K562 (cell line): ENCODE measurements around the gene SCN2B. TPM values are rescaled to one million over a fixed set of nuclear protein-coding genes. Genes with fewer than 3 reads are reported as not detected.

Experiments
- REST ChIP-seq, 2 experiments: fragments of 450-650 bp; formaldehyde crosslinking in 1 of 2; IDR thresholded peaks; 2 replicates each; pipeline versions ENCODE4 v1.4.0 to v1.6.1; 2014 to 2020; ENCODE audit warnings: mild to moderate bottlenecking in 2 of 2, borderline replicate concordance in 1 of 2, low read depth in 1 of 2
- TGIF2 ChIP-seq: sonication (generic); formaldehyde crosslinking; IDR thresholded peaks from 2 replicates; pipeline ENCODE4 v1.8.1; 2022; ENCODE audit warnings: mild to moderate bottlenecking, missing genetic modification reagents, moderate library complexity
- XRCC3 ChIP-seq: fragments of 450-650 bp; IDR thresholded peaks from 2 replicates; pipeline ENCODE4 v1.6.1; 2017; ENCODE audit warnings: mild to moderate bottlenecking, moderate library complexity
- ZBTB7A ChIP-seq: IDR thresholded peaks from 2 replicates; pipeline ENCODE4 v1.6.1; 2011; ENCODE audit warnings: low read depth, mild to moderate bottlenecking, low read length, moderate library complexity, borderline replicate concordance; ENCODE audit not compliant: control insufficient read depth
- ZNF318 ChIP-seq, 2 experiments: fragments of 450-650 bp; IDR thresholded peaks; 2 replicates each; pipeline ENCODE4 v1.6.1; 2016; ENCODE audit warnings: mild to moderate bottlenecking in 2 of 2, borderline replicate concordance in 1 of 2, low read depth in 1 of 2, moderate library complexity in 1 of 2
- ZNF696 ChIP-seq: fragments of 250-450 bp; sonication (Bioruptor Pico); conservative IDR thresholded peaks from 2 replicates; pipeline ENCODE4 v1.4.0; 2020; ENCODE audit warnings: mild to moderate bottlenecking, moderate library complexity
- ZNF740 ChIP-seq, 3 experiments: fragments of 200-800 bp in 1 of 3; sonication (Bioruptor generic) in 1 of 3; sonication (generic) in 1 of 3; formaldehyde crosslinking in 1 of 3; IDR thresholded peaks; 2 replicates each; pipeline versions ENCODE4 v1.6.1 to v1.8.0; 2016 to 2022; ENCODE audit warnings: mild to moderate bottlenecking in 2 of 3, missing compliant biosample characterization in 2 of 3, missing genetic modification characterization in 2 of 3, missing genetic modification reagents in 1 of 3
- polyA plus RNA-seq, 8 experiments: library from polyadenylated mRNA; depleted of rRNA in 4 of 8; stranded (reverse) in 5 of 8; unstranded in 3 of 8; fragments of >200 nt; fragmentation: Nextera tagmentation in 2 of 8; fragmentation: Illumina TruSeq in 1 of 8; extraction: Ambion mirVana in 2 of 8; extraction: Trizol in 1 of 8; gene quantifications; 2 replicates each; pipeline versions ENCODE4 v1.2.1 to v1.2.3, GENCODE V29; 2011 to 2014; ENCODE audit warnings: inconsistent platforms in 1 of 8, missing spikeins in 1 of 8
- total RNA-seq, 7 experiments: library from RNA; depleted of rRNA in 6 of 7; stranded (reverse); fragments of >200 nt in 6 of 7; fragmentation: Illumina TruSeq in 2 of 7; extraction: Trizol in 2 of 7; gene quantifications; 2 replicates each; pipeline versions ENCODE4 v1.2.1 to v1.2.3, GENCODE V29; 2011 to 2021; ENCODE audit warnings: low replicate concordance in 1 of 7

The SCN2B gene
- total and polyA plus RNA-seq, 9 of the 15 experiments (the other 6 are each of a cell fraction or from before 2014, with no cell fraction given): not detected

- TF ChIP-seq ZNF318 (IDR thresholded peaks at IDR 0.05; ENCODE audit: borderline replicate concordance in 1 of 2, low read depth in 1 of 2) (no peak), ZNF740 (CRISPR knock-in tag; IDR thresholded peaks at IDR 0.05) (0 out of 2 replicates have a peak, but pooled peaks have one; percentile 34), ZNF740 (tag; IDR thresholded peaks at IDR 0.05) (no peak), ZBTB7A (peak; percentile 27; the same call in 1 of the 2 replicates), REST (IDR thresholded peaks at IDR 0.05; ENCODE audit: borderline replicate concordance) (peak; percentile 64), REST (CRISPR knock-in tag; IDR thresholded peaks at IDR 0.05; ENCODE audit: low read depth) (no peak), XRCC3 (no peak), TGIF2 (no peak), ZNF696 (no peak)
Observed at GRCh38 chr11:118171269-118172062, 5.0 kb downstream of the SCN2B start (continued).
